Glutamatergic neuron (in vitro differentiated cells): ENCODE measurements around the gene NUAK1. TPM values are rescaled to one million over a fixed set of nuclear protein-coding genes. Genes with fewer than 3 reads are reported as not detected.

ENCODE experiments used
- DNase-seq: peaks from one replicate; pipeline ENCODE4 v3.0.0; 2022
- H3K27ac Mint-ChIP-seq: one replicate; pipeline ENCODE4 v1.8.0; 2020; ENCODE audit warnings: mild to moderate bottlenecking, mixed read lengths, inconsistent platforms; ENCODE audit not compliant: unreplicated experiment
- H3K27me3 Mint-ChIP-seq: one replicate; pipeline ENCODE4 v1.8.0; 2020; ENCODE audit warnings: mild to moderate bottlenecking, moderate library complexity, mixed read lengths, inconsistent platforms; ENCODE audit not compliant: unreplicated experiment
- H3K36me3 Mint-ChIP-seq: one replicate; pipeline ENCODE4 v1.8.0; 2020; ENCODE audit warnings: mild to moderate bottlenecking, mixed read lengths, inconsistent platforms; ENCODE audit not compliant: unreplicated experiment
- H3K4me1 Mint-ChIP-seq: one replicate; pipeline ENCODE4 v1.8.0; 2020; ENCODE audit warnings: mild to moderate bottlenecking, low read depth, mixed read lengths, inconsistent platforms; ENCODE audit not compliant: unreplicated experiment
- H3K4me3 Mint-ChIP-seq: one replicate; pipeline ENCODE4 v1.8.0; 2020; ENCODE audit warnings: mild to moderate bottlenecking, mixed read lengths, inconsistent platforms; ENCODE audit not compliant: unreplicated experiment
- H3K9me3 Mint-ChIP-seq: one replicate; pipeline ENCODE4 v1.8.0; 2020; ENCODE audit warnings: mild to moderate bottlenecking, moderate library complexity, mixed read lengths, inconsistent platforms; ENCODE audit not compliant: unreplicated experiment
- CTCF ChIP-seq: fragments of 200-600 bp; sonication (generic); IDR thresholded peaks from one replicate; pipeline ENCODE4 v1.5.0; 2021; ENCODE audit not compliant: partially characterized antibody, unreplicated experiment
- total RNA-seq: library from RNA; stranded (reverse); fragmentation: NEBNext Ultra II Directional; extraction: Animal tissue kit (Norgen Biotek cat#: 25700); gene quantifications from one replicate; pipeline ENCODE4 v1.2.1, GENCODE V29; 2021; ENCODE audit not compliant: unreplicated experiment

The NUAK1 gene
- total RNA-seq, 1 donor from 2014 or later = 18.8 TPM

- H3K4me3 Mint-ChIP-seq = no peak overlapping the region
- H3K27ac Mint-ChIP-seq = no peak overlapping the region
These were observed 106.2 kb downstream of the NUAK1 start for GRCh38 chr12:106032623-106032925.

GRCh38 chr12:106031761-106032622, 106.8 kb downstream of the NUAK1 start:
- no peak overlapping the region for H3K27ac Mint-ChIP-seq
- H3K36me3 Mint-ChIP-seq = no peaks in the 10 kb centered on the region
- H3K4me3 Mint-ChIP-seq = no peak overlapping the region
- no peak for DNase-seq
- peaks cover 5% of the 10 kb centered on the region for H3K4me1 Mint-ChIP-seq
- peaks cover 6% of the 10 kb centered on the region for H3K27me3 Mint-ChIP-seq
- no peaks in the 10 kb centered on the region for H3K9me3 Mint-ChIP-seq
- TF ChIP-seq CTCF = no peak

More at GRCh38 chr12:106032623-106032925, 106.2 kb downstream of the NUAK1 start:
- Mint-ChIP-seq H3K27me3 (peaks cover 6% of the 10 kb centered on the region), H3K4me1 (peaks cover 5% of the 10 kb centered on the region), H3K9me3 (no peaks in the 10 kb centered on the region), H3K36me3 (no peaks in the 10 kb centered on the region)
- no peak for DNase-seq
- no peak for TF ChIP-seq CTCF

GRCh38 chr12:106030210-106031071, 108.3 kb downstream of the NUAK1 start:
- no peak for TF ChIP-seq CTCF
- peaks cover 4% of the 10 kb centered on the region for H3K27me3 Mint-ChIP-seq
- no peaks in the 10 kb centered on the region for H3K9me3 Mint-ChIP-seq
- H3K4me3 Mint-ChIP-seq = no peak overlapping the region
- DNase-seq = no peak
- no peaks in the 10 kb centered on the region for H3K36me3 Mint-ChIP-seq
- no peak overlapping the region for H3K27ac Mint-ChIP-seq
- peaks cover 5% of the 10 kb centered on the region for H3K4me1 Mint-ChIP-seq

- Mint-ChIP-seq H3K9me3 (no peaks in the 10 kb centered on the region), H3K4me3 (no peak overlapping the region), H3K4me1 (peaks cover 5% of the 10 kb centered on the region), H3K36me3 (no peaks in the 10 kb centered on the region), H3K27me3 (peaks cover 4% of the 10 kb centered on the region), H3K27ac (no peak overlapping the region)
- DNase-seq = no peak
- no peak for TF ChIP-seq CTCF
These were observed 109.2 kb downstream of the NUAK1 start for GRCh38 chr12:106029532-106029931.
